ENCODE results near the gene HHIPL1.
"Not testable (repeated sequence)": the region's sequence is repeated elsewhere in the genome, so short reads cannot be mapped to it uniquely, and the experiment has no call there.

HHIPL1 gene

GRCh38 chr14:99660794-99661193 is 15.9 kb downstream of the HHIPL1 start:
- no peak for DNase-seq (ENCODE audit: low spot score)

- DNase-seq (ENCODE audit: low spot score): not testable (repeated sequence)
These were observed 16.3 kb downstream of the HHIPL1 start for GRCh38 chr14:99661206-99661605.

GRCh38 chr14:99662846-99663245 is 17.9 kb downstream of the HHIPL1 start:
- DNase-seq (ENCODE audit: low spot score): no peak

- no peak for DNase-seq (ENCODE audit: low spot score)
These were observed 18.6 kb downstream of the HHIPL1 start for GRCh38 chr14:99663386-99664057.

GRCh38 chr14:99664058-99664936 is 19.4 kb downstream of the HHIPL1 start:
- no peak for DNase-seq (ENCODE audit: low spot score)

GRCh38 chr14:99664937-99665273 is 20.0 kb downstream of the HHIPL1 start:
- no peak for DNase-seq (ENCODE audit: low spot score)

- DNase-seq (ENCODE audit: low spot score): no peak
These were observed 21.6 kb downstream of the HHIPL1 start for GRCh38 chr14:99666533-99666932.

- DNase-seq (ENCODE audit: low spot score): no peak
These were observed 22.1 kb downstream of the HHIPL1 start for GRCh38 chr14:99667045-99667444.

GRCh38 chr14:99667821-99668220 is 22.9 kb downstream of the HHIPL1 start:
- DNase-seq (ENCODE audit: low spot score): no peak

GRCh38 chr14:99668307-99669295 is 23.7 kb downstream of the HHIPL1 start:
- no peak for DNase-seq (ENCODE audit: low spot score)

GRCh38 chr14:99670361-99671234 is 25.7 kb downstream of the HHIPL1 start:
- no peak for DNase-seq (ENCODE audit: low spot score)

GRCh38 chr14:99671235-99672224 is 26.6 kb downstream of the HHIPL1 start:
- no peak for DNase-seq (ENCODE audit: low spot score)

- DNase-seq (ENCODE audit: low spot score): peak; percentile 7
These were observed 27.8 kb downstream of the HHIPL1 start for GRCh38 chr14:99672506-99673304.

GRCh38 chr14:99673305-99674063 is 28.6 kb downstream of the HHIPL1 start:
- DNase-seq (ENCODE audit: low spot score): no peak

GRCh38 chr14:99674064-99674650 is 29.2 kb downstream of the HHIPL1 start:
- no peak for DNase-seq (ENCODE audit: low spot score)

- no peak for DNase-seq (ENCODE audit: low spot score)
These were observed 29.9 kb downstream of the HHIPL1 start for GRCh38 chr14:99674776-99675381.

GRCh38 chr14:99675382-99675835 is 30.5 kb downstream of the HHIPL1 start:
- no peak for DNase-seq (ENCODE audit: low spot score)

All from CD4-positive, alpha-beta T cell treated with Interleukin-6 at 100 ng/mL for 8 hours (primary cell).